ENCODE data around the gene CAT.
A peak's percentile ranks its signal among the peaks of the same experiment; 100 is the strongest.
"Not testable (repeated sequence)": the region's sequence is repeated elsewhere in the genome, so short reads cannot be mapped to it uniquely, and the experiment has no call there.

Gene CAT

DNA sequence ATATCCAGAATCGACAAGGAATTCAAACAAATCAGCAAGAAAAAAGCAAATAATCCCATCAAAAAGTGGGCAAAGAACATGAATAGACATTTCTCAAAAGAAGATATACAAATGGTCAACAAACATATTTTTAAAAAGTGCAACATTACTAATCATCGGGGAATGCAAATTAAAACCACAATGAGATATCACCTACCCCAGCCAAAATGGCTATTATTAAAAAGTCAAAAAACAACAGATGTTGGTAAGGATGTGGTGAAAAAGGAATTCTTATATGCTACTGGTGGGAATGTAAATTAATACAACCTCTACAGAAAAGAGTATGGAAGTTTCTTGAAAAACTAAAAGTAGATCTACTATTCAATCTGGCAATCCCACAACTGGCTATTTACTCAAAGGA lies 13.9 kb upstream of the CAT start:
- DNase-seq = not testable (repeated sequence)

GRCh38 chr11:34425360-34425759 lies 13.4 kb upstream of the CAT start:
- no peak for DNase-seq

DNA sequence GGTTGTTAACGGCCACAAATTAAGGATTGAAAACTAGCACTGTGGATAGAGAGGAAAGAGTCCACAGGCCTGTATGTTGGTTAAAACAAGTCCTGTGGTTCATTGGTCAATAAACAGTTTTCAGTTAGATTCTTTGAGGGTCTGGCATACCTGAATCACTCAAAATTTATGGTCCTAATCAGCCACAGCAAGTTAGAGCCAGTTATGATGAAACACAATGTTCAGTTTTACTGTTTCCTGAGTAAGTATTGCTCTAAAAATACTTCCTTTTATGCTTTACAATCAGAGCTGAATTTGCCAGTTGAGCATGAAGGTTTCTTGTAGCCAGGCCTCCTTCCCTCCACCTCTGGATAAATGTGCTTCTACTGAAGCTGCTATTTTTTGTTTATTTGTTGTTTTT lies 12.9 kb upstream of the CAT start:
- no peak for DNase-seq

GRCh38 chr11:34426766-34427185 lies 12.0 kb upstream of the CAT start:
- DNase-seq = no peak

DNA sequence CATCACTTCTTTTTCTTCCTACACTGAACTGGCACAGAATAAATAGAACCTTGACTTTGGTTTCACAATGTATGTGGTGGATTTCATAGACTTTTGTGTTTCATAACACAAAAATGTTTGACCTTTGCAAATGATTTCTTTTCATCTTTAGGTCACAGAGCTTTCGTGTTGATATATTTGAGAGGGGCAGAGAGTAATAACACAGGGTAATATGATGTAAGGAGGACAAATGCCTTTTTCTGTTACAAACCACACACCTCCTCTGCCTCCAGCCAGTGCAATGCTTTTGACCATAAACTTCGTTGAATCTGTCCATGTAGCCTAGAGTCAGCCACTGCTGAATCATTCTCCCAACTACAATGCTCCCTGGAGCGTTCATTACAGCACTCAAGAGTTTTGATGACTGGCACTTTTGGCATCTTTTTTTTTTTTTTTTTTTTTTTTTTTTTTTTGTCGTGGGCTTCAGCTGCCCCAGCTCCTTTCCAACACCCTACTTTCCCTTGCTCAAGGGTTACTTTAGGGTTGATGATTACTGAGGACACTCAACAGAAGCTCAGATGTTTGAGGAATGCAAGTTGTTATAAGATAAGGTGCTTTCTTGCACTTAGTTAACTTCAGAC lies 11.4 kb upstream of the CAT start:
- DNase-seq = no peak

GRCh38 chr11:34431979-34432378 lies 6.8 kb upstream of the CAT start:
- no peak for DNase-seq

- no peak for DNase-seq
Measured at GRCh38 chr11:34432822-34433221, 5.9 kb upstream of the CAT start.

GRCh38 chr11:34433899-34434298 lies 4.8 kb upstream of the CAT start:
- no peak for DNase-seq

DNA sequence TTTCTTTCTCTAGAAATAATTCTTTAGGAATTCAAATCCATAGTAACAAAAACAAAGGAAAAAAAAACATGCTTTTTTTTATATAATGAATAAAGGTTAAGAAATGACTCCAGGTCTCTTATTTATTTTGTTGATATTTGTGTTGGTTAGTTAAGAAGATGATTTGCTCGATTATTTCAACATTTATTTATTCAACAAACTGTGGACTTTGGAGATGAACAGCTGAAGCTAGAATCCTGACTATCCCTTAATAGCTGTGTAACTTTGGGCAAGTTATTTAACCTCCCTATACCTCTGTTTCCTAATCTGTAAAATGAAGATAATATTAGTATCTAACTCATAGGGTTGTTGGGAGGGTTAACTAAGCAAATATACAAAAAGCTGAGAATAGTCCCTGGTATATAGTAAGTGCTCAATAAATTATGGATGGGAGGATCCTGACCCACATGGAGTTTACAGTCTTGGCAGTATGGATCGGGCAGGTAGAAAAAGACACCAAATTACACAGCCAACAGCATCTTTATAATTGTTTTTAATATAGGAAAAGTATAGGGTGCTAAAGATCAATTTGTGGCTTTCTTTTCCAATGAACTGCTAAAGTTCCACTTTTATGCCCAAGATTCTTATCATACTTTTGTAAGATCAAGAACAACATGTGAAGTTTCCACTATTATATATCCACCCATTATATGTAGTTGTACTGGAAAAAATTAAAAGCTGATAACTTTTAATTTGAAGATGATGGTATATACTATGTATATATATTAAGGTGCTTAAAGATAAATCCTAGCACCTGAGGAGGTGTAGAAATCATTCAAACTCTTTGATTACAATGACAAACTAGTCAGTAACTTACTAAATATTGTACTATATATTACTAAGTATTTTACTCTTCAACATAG lies 1.3 kb upstream of the CAT start:
- DNase-seq = no peak

DNA sequence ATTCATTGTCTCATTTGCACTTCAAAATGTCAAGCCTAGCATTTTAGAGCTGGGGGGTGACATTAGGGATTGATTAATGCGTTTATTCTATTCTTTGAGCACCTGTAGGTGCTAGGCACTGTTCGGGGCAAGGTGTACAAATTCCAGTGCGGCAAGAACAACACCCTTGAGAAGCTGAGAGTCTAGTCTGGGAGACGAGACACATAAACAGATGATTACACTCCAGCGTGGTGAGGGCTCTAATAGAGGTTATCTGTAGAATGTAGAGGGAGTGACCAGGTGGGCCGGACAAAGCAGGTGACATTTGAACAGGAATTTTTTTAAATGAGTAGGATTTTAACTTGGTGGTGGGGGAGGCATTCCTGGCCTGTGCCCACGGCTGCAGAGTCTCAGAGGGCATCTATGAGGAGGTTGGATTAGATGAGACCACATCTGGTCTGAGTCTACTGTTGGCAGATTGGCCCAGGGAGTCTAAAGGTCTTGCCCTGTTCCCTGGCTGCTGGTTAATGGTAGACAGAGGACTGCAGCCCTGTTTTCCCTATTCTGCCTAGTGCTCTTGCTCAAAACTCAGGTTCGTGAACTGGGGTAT lies 970 bp downstream of the CAT start:
- no peak for DNase-seq

DNA sequence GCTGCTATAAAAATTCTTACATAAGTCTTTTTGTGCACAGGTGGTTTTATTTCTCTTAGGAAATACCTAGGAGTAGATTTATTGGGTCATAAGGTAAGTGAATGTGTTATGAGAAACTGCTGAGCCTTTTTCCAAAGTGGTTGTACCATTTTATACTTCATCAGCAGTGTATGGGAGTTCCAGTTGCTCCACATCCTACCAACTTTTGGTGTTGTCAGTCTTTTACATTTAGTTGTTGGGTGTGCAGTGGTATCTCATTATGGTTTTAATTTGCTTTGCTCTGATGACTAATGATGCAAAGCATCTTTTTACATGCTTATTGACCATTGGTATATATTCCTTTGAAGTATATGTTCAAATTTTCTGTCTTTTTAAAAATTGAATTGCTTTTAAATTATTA lies 3.1 kb downstream of the CAT start:
- DNase-seq = no peak

DNA sequence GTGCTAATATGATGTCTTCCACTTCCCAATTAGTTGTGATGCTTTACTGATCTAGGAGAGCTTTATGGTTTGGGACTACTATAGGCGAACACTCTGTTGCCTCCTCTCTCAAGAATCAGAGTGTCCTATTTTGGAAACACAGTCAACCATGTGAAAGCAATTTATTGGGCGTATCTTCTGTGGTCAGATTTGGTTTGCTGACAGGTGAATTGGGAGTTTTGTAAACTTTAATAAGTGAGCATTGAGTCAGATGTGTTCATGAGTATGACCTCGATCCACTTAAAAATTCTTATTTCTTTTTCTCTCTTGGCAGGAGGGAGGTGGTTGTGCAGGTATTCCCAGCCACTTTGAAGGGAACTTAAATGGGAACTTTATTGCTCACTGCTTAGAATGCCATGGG lies 4.4 kb downstream of the CAT start:
- DNase-seq = no peak

DNA sequence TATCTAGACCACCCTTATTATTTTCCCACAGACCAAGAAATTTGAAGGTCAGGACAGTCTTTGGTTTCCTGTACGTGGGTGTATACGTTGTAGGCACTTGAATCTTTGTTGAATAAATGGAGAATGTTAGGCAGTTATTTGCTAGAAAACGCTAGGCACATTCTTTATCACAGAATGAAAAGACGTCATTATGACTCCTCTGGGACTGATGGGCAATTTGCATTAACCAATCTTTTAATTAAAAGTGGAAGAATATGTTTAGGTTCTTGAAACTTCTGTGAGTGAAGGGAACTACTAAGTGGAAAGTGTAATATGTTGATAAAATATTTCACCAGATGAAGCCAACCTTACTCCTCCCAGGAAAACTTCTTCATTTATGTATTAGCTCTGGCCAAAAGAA lies 5.7 kb downstream of the CAT start:
- no peak for DNase-seq

DNA sequence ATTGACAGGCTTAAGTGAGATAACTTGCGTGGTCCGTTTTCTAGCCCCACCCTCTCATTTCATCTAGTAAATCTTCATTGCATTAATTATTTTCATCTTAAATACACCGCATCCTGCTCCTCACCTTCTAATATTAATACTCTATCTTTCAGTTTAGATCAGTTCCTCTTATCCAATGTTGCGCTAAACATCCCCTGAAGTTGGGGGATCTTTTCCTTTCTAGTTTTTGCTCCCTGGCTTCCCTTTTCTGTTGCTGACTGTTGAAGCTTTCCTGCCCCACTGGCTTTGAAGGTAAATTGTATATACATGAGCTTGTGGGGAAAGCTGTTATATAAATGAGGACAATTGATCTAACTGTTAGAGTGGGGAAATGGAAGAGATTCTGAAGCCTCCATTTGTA lies 7.2 kb downstream of the CAT start:
- DNase-seq = no peak

GRCh38 chr11:34446386-34446785 lies 7.7 kb downstream of the CAT start:
- DNase-seq = no peak

- no peak for DNase-seq
Measured at GRCh38 chr11:34447044-34447443, 8.3 kb downstream of the CAT start.

DNA sequence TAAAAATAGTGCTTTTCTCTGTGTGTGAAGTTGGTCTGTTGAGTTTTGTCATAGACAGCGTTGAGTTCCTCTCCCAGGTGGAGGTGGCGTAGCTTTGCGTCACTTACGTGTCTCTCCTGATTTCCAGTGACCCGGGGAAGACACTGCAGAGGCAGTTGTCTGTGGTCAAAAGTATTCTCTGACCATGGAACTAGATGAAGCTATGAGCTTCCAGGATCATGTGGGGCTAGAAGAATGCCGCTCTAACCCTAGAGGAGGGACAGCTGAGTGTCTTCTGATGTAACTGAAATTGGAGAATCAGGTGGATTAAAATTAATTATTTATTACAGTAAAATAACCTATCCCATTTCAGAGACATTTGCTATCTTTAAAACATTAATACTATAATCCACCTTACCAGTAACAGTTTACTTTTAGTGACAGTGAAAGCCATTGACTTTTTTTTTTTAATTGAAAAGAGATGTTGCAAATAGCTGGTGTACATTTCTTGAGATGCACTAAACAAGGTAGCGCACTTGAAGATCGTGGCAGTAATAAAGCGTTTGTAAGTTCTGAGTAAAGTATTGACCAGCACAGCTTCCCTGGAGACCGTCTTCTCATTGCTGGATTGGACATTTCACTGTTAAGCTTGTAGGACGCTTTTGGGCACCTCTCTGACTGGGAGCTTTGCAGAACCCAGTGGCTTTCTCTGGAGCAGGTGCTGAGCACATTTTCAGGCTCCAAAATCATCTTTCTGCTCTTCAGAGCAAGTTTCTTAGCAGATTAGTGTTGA lies 9.7 kb downstream of the CAT start:
- no peak for DNase-seq

DNA sequence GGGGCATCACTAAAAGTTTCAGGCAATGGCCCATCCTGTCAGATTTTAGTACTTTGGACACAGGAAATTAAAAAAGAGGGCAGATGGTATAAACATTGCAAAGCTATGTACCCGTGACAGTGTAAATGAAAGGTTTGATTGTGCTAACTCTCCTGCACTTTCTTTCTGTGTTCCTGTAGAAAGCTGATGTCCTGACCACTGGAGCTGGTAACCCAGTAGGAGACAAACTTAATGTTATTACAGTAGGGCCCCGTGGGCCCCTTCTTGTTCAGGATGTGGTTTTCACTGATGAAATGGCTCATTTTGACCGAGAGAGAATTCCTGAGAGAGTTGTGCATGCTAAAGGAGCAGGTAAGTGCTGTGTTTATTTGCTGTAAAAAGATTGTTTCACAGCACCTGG lies 10.3 kb downstream of the CAT start:
- DNase-seq = no peak

GRCh38 chr11:34451053-34451452 lies 12.3 kb downstream of the CAT start:
- no peak for DNase-seq

DNA sequence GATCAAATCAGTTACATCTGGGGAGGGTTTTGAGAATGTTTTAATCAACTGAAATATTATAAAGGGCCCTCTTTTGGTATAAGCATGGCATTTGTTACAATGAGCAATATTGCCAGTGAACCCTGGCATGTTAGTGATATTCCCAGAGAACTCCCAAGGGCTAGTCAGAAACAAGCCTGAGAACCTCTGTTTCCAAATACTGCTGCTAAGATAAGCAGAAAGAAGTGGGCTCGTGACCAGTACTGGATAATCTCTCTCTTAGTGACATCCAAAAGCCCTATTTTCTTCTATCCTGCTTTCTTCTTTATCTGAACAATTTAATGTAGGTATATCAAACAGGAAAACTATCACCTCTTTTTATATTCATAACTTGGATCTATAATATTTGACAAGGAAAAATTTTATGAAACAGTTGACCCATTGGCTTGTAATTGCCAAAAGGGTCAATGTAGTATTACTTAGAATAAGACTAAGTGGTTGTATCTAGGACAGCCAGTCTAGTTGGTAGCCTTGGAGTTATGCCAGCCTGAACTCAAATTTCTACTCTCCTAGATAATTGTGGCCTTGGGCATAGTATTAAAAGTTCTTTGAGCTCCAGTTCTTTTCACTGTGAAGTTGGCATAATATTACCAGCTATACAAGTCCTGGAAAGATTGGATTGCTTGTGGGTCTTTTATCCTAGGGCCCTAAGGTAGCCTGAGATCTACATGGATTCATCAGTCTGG lies 15.7 kb downstream of the CAT start:
- DNase-seq = peak in 2 of 58 donors; percentile 24 to 38

- DNase-seq = no peak
Measured at GRCh38 chr11:34457607-34458006, 18.9 kb downstream of the CAT start.
